Breast epithelium (tissue), 4 donors: ENCODE results near the gene PLTP. TPM values are rescaled to one million over a fixed set of nuclear protein-coding genes. Genes with fewer than 3 reads are reported as not detected.
A peak's percentile ranks its signal among the peaks of the same experiment; 100 is the strongest.

Experiments used
- DNase-seq, 2 donors: peaks; one replicate each; pipeline ENCODE4 v3.0.0-alpha.2; 2019; ENCODE audit warnings: low spot score in 2 of 2
- H3K27ac ChIP-seq, 2 donors: fragments of 200-600 bp; sonication (generic) in 1 of 2; one replicate each; pipeline ENCODE4 v1.5.1; 2016 to 2019; ENCODE audit warnings: mild to moderate bottlenecking in 1 of 2
- H3K27me3 ChIP-seq, 2 donors: fragments of 200-600 bp; sonication (generic) in 1 of 2; one replicate each; pipeline versions ENCODE4 v1.5.1 to v1.6.0; 2017 to 2019; ENCODE audit warnings: control low read depth in 1 of 2, mild to moderate bottlenecking in 1 of 2
- H3K36me3 ChIP-seq: fragments of 200-600 bp; one replicate; pipeline ENCODE4 v1.5.1; 2019
- H3K4me1 ChIP-seq, 2 donors: fragments of 200-600 bp; sonication (generic); one replicate each; pipeline ENCODE4 v1.5.1; 2016 to 2019; ENCODE audit warnings: control low read depth in 1 of 2
- H3K4me3 ChIP-seq, 3 donors: fragments of 200-600 bp; sonication (generic); 1 replicate in 2 of 3; 2 replicates in 1 of 3; pipeline ENCODE4 v1.5.1; 2016 to 2019; ENCODE audit warnings: mild to moderate bottlenecking in 3 of 3, moderate library complexity in 2 of 3
- H3K9me3 ChIP-seq, 2 donors: fragments of 200-600 bp; sonication (generic) in 1 of 2; one replicate each; pipeline ENCODE4 v1.5.1; 2016 to 2019; ENCODE audit warnings: control low read depth in 1 of 2
- POLR2A ChIP-seq: fragments of 450-650 bp; IDR thresholded peaks from one replicate; pipeline ENCODE4 v1.6.1; 2016; ENCODE audit warnings: antibody characterized with exemption, mild to moderate bottlenecking, moderate library complexity
- POLR2AphosphoS5 ChIP-seq, 3 donors: sonication (generic); formaldehyde crosslinking; IDR thresholded peaks; one replicate each; pipeline ENCODE4 v1.6.1; 2017; ENCODE audit warnings: antibody characterized with exemption in 3 of 3
- intact Hi-C: fragments of 100-400 bp; cut with DNase I; formaldehyde crosslinking; loops from one replicate; pipeline ENCODE4 v1.15.1; 2023; ENCODE audit warnings: low total_unique reads
- total RNA-seq, 3 donors: library from RNA; depleted of rRNA; stranded (reverse); fragments of >200 nt; gene quantifications; one replicate each; pipeline ENCODE4 v1.1.0, GENCODE V29; 2016
- TF ChIP-seq, protein P1 (sequence below), 3 donors: fragments of 450-650 bp; IDR thresholded peaks; one replicate each; pipeline ENCODE4 v1.5.1; 2016 to 2017; ENCODE audit warnings: antibody characterized with exemption in 3 of 3, mild to moderate bottlenecking in 3 of 3, moderate library complexity in 3 of 3

PLTP gene, protein sequence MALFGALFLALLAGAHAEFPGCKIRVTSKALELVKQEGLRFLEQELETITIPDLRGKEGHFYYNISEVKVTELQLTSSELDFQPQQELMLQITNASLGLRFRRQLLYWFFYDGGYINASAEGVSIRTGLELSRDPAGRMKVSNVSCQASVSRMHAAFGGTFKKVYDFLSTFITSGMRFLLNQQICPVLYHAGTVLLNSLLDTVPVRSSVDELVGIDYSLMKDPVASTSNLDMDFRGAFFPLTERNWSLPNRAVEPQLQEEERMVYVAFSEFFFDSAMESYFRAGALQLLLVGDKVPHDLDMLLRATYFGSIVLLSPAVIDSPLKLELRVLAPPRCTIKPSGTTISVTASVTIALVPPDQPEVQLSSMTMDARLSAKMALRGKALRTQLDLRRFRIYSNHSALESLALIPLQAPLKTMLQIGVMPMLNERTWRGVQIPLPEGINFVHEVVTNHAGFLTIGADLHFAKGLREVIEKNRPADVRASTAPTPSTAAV
- 100 to 1,000 TPM in 1 of 3 donors, 10 to 100 TPM in 2; 78.3 to 405 (median 100.0) TPM for total RNA-seq

DNA sequence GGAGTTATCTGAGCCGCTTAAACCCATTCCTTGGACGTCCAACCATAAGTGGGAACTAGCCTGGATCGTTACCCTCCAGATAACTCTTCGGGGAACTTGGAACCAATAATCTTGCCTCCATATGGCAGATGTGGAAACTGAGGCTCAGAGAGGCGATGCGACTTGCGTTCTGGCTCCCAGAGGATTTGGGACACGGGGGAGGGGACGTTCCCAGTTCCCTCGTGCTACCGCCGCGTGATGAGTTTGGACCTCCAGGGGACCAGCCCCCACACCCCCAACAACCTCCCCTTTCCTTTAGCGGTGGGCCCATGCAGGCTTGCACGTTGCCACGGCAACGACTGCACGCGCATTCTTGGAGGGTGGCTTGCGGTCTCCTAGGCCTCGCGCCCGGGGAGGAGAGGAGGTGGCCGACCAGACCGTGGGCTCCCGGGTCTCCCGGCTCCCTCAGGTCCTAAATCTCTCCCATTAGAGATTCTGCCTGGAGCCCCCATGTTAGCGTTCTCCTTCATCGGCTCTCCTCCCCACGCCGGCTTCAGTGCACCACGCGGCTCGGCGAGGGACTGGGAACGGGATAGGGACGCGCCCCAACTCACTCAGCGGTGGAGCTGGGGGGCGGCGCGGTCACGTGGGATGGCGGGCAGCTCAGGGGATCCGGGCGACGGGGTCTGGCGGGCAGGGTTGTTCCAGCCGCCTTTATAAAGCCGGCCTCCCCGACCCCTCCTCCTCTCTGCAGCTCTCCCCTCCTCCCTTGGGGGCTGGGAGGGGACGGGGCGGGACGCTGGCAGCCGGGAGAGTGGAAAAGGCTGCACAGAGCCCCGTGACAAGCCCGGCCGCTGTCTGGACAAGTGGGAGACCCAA is at the start of gene PLTP:
Gene PLTP, minus strand, starts transcription at position 670 of the 858 bp plus-strand sequence. CDS start 703 bp downstream, outside the sequence.
- no peaks in the 10 kb centered on the region for H3K36me3 ChIP-seq
- H3K4me1 ChIP-seq = no peaks in the 10 kb centered on the region
- no peaks in the 10 kb centered on the region for H3K27me3 ChIP-seq
- TF ChIP-seq POLR2AphosphoS5 (IDR thresholded peaks at IDR 0.05) (peak in 1 of 3 donors; percentile 57), POLR2A (peak; percentile 22)
- TF ChIP-seq, protein P1, sequence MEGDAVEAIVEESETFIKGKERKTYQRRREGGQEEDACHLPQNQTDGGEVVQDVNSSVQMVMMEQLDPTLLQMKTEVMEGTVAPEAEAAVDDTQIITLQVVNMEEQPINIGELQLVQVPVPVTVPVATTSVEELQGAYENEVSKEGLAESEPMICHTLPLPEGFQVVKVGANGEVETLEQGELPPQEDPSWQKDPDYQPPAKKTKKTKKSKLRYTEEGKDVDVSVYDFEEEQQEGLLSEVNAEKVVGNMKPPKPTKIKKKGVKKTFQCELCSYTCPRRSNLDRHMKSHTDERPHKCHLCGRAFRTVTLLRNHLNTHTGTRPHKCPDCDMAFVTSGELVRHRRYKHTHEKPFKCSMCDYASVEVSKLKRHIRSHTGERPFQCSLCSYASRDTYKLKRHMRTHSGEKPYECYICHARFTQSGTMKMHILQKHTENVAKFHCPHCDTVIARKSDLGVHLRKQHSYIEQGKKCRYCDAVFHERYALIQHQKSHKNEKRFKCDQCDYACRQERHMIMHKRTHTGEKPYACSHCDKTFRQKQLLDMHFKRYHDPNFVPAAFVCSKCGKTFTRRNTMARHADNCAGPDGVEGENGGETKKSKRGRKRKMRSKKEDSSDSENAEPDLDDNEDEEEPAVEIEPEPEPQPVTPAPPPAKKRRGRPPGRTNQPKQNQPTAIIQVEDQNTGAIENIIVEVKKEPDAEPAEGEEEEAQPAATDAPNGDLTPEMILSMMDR (IDR thresholded peaks at IDR 0.05) = no peak
- H3K9me3 ChIP-seq = no peaks in the 10 kb centered on the region
- DNase-seq = peak in 1 of 2 donors; percentile 42
- peak within 1 kb of the TSS; percentile 58 to 77 (median 61) for H3K4me3 ChIP-seq
- H3K27ac ChIP-seq = peak within 1 kb of the TSS; percentile 75 to 92
- intact Hi-C loops = no loop called here

DNA sequence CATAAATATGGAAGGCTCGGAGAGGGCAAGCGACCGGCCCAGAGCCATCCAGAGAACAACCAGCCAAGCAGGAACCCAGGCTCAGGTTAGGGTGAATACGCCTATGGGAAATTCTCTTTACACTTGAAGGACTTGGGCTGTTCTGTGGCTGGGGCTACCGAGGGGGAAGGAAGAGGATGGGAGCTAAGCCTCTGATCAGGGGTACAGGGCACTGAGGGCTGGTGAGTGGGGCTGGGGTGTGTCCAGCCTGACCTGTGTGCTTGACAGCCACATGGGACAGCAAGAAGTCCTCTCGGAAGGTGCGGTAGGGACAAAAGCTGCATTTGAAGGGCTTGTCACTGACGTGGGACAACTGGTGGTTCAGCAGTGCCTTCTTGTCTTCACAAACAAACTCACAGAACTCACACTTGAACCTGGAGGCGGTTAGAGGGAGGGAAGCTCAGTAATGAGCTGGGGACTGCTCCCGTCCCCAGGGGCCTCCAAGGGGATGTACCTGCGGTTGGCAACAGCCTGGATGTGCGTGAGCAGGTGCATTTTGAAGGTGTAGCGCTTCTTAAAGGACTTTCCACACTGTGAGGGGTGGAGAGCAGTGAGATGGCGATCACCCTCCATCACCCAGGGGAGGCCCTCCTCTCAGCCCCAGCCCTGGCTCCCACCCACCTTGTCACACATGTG is 48.1 kb upstream of the PLTP start:
- TF ChIP-seq POLR2A (no peak), POLR2AphosphoS5 (IDR thresholded peaks at IDR 0.05) (no peak)
- TF ChIP-seq, protein P1 (IDR thresholded peaks at IDR 0.05) = no peak
- peaks cover 17% of the 10 kb centered on the region for H3K36me3 ChIP-seq

DNA sequence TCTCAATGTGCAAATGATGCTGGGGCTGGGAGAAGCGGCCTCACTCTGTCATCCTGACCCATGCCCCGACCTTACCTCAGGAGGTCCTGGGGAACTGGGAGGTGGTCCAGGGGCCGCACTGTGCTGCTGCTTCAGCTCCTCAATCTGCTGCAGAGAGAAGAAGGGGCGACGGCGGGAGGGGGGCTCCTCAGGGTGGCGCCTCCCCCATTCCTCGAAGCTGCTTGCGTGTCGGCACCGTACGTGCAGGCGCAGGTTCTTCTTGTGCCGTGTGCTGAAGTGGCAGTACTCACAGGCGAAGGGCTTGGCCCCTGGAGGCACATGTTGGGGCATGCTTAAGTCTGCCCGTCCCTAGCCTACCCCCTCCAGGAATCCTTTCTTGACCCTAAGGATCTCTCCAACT is 47.2 kb upstream of the PLTP start:
- no peaks in the 10 kb centered on the region for H3K9me3 ChIP-seq

More for the DNA sequence above, 48.1 kb upstream of the PLTP start:
- no peak overlapping the region for H3K4me3 ChIP-seq
- no peaks in the 10 kb centered on the region for H3K4me1 ChIP-seq
- intact Hi-C loops = no loop called here
- no peaks in the 10 kb centered on the region for H3K9me3 ChIP-seq
- no peak for DNase-seq
- H3K27ac ChIP-seq = no peak overlapping the region
- no peaks in the 10 kb centered on the region for H3K27me3 ChIP-seq

DNA sequence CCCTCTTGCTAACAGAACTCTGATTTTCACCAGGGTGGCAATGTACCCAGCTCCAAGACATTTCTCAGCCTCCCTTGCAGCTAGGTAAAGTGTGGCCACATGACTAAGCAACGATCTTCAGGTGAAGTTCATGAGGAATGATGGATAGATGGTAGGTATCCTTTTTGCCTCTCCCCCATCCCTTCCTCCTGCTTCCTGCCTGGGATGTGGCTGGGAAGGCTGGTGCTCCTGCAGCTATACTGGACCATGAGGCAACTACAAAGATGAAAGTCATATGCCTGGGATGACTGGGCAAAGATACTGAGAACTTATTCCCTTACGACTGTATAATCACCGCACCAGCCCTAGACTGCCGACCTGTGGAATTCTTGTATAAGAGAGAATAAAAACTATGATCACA is 46.6 kb upstream of the PLTP start:
- no peak overlapping the region for H3K4me3 ChIP-seq
- no peaks in the 10 kb centered on the region for H3K9me3 ChIP-seq
- no peaks in the 10 kb centered on the region for H3K27me3 ChIP-seq
- no peak overlapping the region for H3K27ac ChIP-seq
- intact Hi-C loops = no loop called here
- peaks cover 17% of the 10 kb centered on the region for H3K36me3 ChIP-seq
- TF ChIP-seq, protein P1 (IDR thresholded peaks at IDR 0.05) = no peak
- TF ChIP-seq POLR2AphosphoS5 (IDR thresholded peaks at IDR 0.05) = no peak
- no peak for TF ChIP-seq POLR2A
- no peak for DNase-seq
- no peaks in the 10 kb centered on the region for H3K4me1 ChIP-seq

More for the DNA sequence above, 47.2 kb upstream of the PLTP start:
- intact Hi-C loops = no loop called here
- TF ChIP-seq, protein P1 (IDR thresholded peaks at IDR 0.05) = no peak
- TF ChIP-seq POLR2A (no peak), POLR2AphosphoS5 (IDR thresholded peaks at IDR 0.05) (no peak)
- Histone ChIP-seq H3K36me3 (peaks cover 17% of the 10 kb centered on the region), H3K4me1 (no peaks in the 10 kb centered on the region), H3K27me3 (no peaks in the 10 kb centered on the region), H3K27ac (no peak overlapping the region), H3K4me3 (no peak overlapping the region)
- no peak for DNase-seq
